Natural killer cell (primary cell): ENCODE results near the gene CNBP. TPM values are rescaled to one million over a fixed set of nuclear protein-coding genes. Genes with fewer than 3 reads are reported as not detected.
"Not testable (repeated sequence)": the region's sequence is repeated elsewhere in the genome, so short reads cannot be mapped to it uniquely, and the experiment has no call there.

ENCODE experiments used
- ATAC-seq, 3 donors: fragments of 150-1000 bp in 2 of 3; fragments of 200-7000 bp in 1 of 3; cut with Tn5 transposase; 1 replicate in 1 of 3; 2 replicates in 2 of 3; pipeline ENCODE4 v1.10.0; 2021; ENCODE audit warnings: mild to moderate bottlenecking in 2 of 3, moderate library complexity in 2 of 3
- DNase-seq, 2 donors: peaks; one replicate each; pipeline versions ENCODE4 v3.0.0 to v3.0.0-alpha.2; 2013 to 2021; ENCODE audit warnings: mixed read lengths in 1 of 2
- H3K27ac ChIP-seq: one replicate; pipeline ENCODE4 v1.5.1; 2013; ENCODE audit warnings: mild to moderate bottlenecking, low read length
- H3K27me3 ChIP-seq: one replicate; pipeline ENCODE4 v1.6.1; 2013; ENCODE audit warnings: low read length; ENCODE audit not compliant: control insufficient read depth, insufficient read depth
- H3K36me3 ChIP-seq: one replicate; pipeline ENCODE4 v1.6.1; 2013; ENCODE audit warnings: low read length; ENCODE audit not compliant: control insufficient read depth, insufficient read depth
- H3K4me1 ChIP-seq: one replicate; pipeline ENCODE4 v1.6.1; 2013; ENCODE audit warnings: low read length; ENCODE audit not compliant: control insufficient read depth, insufficient read depth
- H3K4me3 ChIP-seq: one replicate; pipeline ENCODE4 v1.5.1; 2013; ENCODE audit warnings: low read length
- H3K9me3 ChIP-seq: one replicate; pipeline ENCODE4 v1.6.1; 2013; ENCODE audit warnings: low read length; ENCODE audit not compliant: control insufficient read depth, insufficient read depth
- H3K27ac Mint-ChIP-seq, 2 donors: one replicate each; pipeline ENCODE4 v1.8.0; 2022; ENCODE audit warnings: mild to moderate bottlenecking in 2 of 2, mixed read lengths in 2 of 2, moderate library complexity in 1 of 2
- H3K27me3 Mint-ChIP-seq, 2 donors: one replicate each; pipeline ENCODE4 v1.8.0; 2022; ENCODE audit warnings: low read depth in 2 of 2, mixed read lengths in 2 of 2
- H3K36me3 Mint-ChIP-seq: one replicate; pipeline ENCODE4 v1.8.0; 2022; ENCODE audit warnings: mixed read lengths
- H3K4me1 Mint-ChIP-seq, 2 donors: one replicate each; pipeline ENCODE4 v1.8.0; 2022; ENCODE audit warnings: mixed read lengths in 2 of 2
- H3K4me3 Mint-ChIP-seq: one replicate; pipeline ENCODE4 v1.8.0; 2022; ENCODE audit warnings: mild to moderate bottlenecking, moderate library complexity, mixed read lengths
- H3K9me3 Mint-ChIP-seq, 2 donors: one replicate each; pipeline ENCODE4 v1.8.0; 2022; ENCODE audit warnings: mixed read lengths in 2 of 2
- CTCF ChIP-seq: fragments of 200-600 bp; IDR thresholded peaks from one replicate; pipeline ENCODE4 v1.8.0; 2022; ENCODE audit warnings: antibody characterized with exemption
- WGBS: methylation state at CpG from one replicate; pipeline ENCODE4 v1.1.7; 2013; ENCODE audit warnings: missing lambda C conversion rate; ENCODE audit not compliant: insufficient coverage; 5-methylcytosine and 5-hydroxymethylcytosine counted together
- intact Hi-C: fragments of 100-400 bp; cut with micrococcal nuclease; formaldehyde crosslinking; loops from one replicate; pipeline ENCODE4 v1.14.2; 2022
- total RNA-seq, 4 donors: library from RNA; stranded (reverse); fragments of 120-200 nt in 1 of 4; gene quantifications; one replicate each; pipeline versions ENCODE4 v1.2.3 to v1.2.4, GENCODE V29; 2013 to 2022

Gene CNBP
- total RNA-seq, 3 donors from 2014 or later (not counting 1 experiment from before 2014, with no cell fraction given): 202 to 223 (median 211) TPM

DNA sequence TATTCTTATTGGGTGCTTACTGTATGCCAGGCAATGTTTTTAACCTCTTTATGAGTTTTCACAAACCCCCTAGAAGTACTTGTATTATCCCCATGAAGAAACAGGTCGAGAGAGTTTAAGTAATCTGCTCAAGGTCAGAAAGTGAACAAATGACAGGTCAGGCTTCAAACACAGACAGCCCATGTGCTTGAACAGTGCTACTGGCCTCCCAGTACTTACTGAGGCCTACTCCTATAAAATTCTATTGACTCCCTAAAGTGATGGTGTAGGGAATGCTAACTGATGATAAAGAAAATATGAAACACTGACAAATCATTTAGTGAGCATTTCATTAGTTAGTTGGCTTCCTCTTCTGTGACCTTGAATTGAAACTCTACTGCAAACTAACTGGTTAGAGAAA, 4.2 kb upstream of the CNBP start:
- Mint-ChIP-seq H3K27me3 (no peaks in the 10 kb centered on the region), H3K27ac (no peak overlapping the region), H3K9me3 (no peaks in the 10 kb centered on the region), H3K36me3 (no peaks in the 10 kb centered on the region), H3K4me1 (peaks cover 7 to 16% of the 10 kb centered on the region in 2 donors), H3K4me3 (no peak overlapping the region)
- DNase-seq: no peak
- H3K9me3 ChIP-seq: no peaks in the 10 kb centered on the region
- 87% methylated on average over 1 of the region's 1 CpG for WGBS
- H3K4me3 ChIP-seq: no peak overlapping the region
- no peak for TF ChIP-seq CTCF
- ATAC-seq: no peak
- H3K27ac ChIP-seq: no peak overlapping the region
- peaks cover 17% of the 10 kb centered on the region for H3K4me1 ChIP-seq
- H3K36me3 ChIP-seq: no peaks in the 10 kb centered on the region
- H3K27me3 ChIP-seq: no peaks in the 10 kb centered on the region
- intact Hi-C loops: no loop called here

- H3K4me1 Mint-ChIP-seq: peaks cover 24 to 31% of the 10 kb centered on the region in 2 donors
- ATAC-seq: no peak
- no peaks in the 10 kb centered on the region for H3K36me3 ChIP-seq
- 91% methylated on average over 2 of the region's 3 CpGs for WGBS
- no peak overlapping the region for H3K4me3 ChIP-seq
- peak overlapping the region; percentile 50 for H3K4me3 Mint-ChIP-seq
- no peaks in the 10 kb centered on the region for H3K9me3 Mint-ChIP-seq
- H3K27ac ChIP-seq: no peak overlapping the region
- H3K36me3 Mint-ChIP-seq: no peaks in the 10 kb centered on the region
- DNase-seq: no peak
- TF ChIP-seq CTCF: no peak
- no peaks in the 10 kb centered on the region for H3K27me3 ChIP-seq
- H3K9me3 ChIP-seq: no peaks in the 10 kb centered on the region
- intact Hi-C loops: no loop called here
- H3K4me1 ChIP-seq: peaks cover 26% of the 10 kb centered on the region
- H3K27ac Mint-ChIP-seq: peak overlapping the region in 1 of 2 donors; percentile 18
- H3K27me3 Mint-ChIP-seq: no peaks in the 10 kb centered on the region
Measured at GRCh38 chr3:129185783-129186182, 2.1 kb upstream of the CNBP start.

DNA sequence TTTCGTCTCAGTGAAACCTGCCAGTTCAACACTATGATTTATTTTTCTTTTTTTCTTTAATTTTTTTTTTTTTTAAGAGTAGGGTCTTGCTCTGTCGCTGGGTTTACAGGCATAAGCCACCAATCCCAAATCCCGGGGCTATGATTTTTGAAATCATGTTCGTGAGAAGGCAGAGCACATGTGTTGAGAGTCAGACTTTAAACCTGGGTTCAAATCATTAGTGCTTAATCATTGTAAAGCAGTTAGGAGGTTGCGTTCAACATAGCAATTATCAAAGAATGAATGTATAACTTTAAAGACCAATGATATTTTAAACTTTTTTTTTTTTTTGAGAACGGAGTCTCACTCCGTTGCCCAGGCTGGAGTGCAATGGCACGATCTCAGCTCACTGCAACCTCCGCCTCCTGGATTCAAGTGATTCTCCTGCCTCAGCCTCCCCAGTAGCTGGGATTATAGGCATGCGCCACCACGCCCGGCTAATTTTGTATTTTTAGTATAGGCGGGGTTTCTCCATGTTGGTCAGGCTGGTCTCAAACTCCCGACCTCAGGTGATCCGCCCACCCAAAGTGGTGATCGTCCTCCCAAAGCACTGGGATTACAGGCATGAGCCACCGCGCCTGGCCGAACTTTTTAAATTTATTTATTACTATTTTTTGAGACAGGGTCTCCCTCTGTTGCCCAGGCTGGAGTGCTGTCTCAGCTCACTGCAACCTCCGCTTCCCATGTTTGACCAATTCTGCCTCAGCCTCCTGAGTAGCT, 1.3 kb upstream of the CNBP start:
- 85% methylated on average over 19 of the region's 20 CpGs for WGBS
- peak overlapping the region; percentile 84 to 100 for H3K27ac Mint-ChIP-seq
- not testable (repeated sequence) for ATAC-seq, H3K27me3 ChIP-seq, H3K9me3 ChIP-seq, H3K9me3 Mint-ChIP-seq, H3K27me3 Mint-ChIP-seq, H3K36me3 Mint-ChIP-seq, H3K4me3 ChIP-seq, H3K27ac ChIP-seq, H3K36me3 ChIP-seq, DNase-seq
- H3K4me1 ChIP-seq: peaks cover 32% of the 10 kb centered on the region
- intact Hi-C loops: loop anchor here (1.0 kb wide), 1 partner anchor 64 kb away; the partner anchor contains the start of gene COPG1
- peak overlapping the region; percentile 91 for H3K4me3 Mint-ChIP-seq
- peaks cover 31 to 38% of the 10 kb centered on the region in 2 donors for H3K4me1 Mint-ChIP-seq

- H3K4me3 Mint-ChIP-seq: peak overlapping the region; percentile 91
- ATAC-seq: no peak
- Histone ChIP-seq H3K27me3 (no peaks in the 10 kb centered on the region), H3K9me3 (no peaks in the 10 kb centered on the region), H3K4me3 (peak overlapping the region; percentile 82), H3K27ac (peak overlapping the region; percentile 93), H3K36me3 (peaks cover 3% of the 10 kb centered on the region), H3K4me1 (peaks cover 38% of the 10 kb centered on the region)
- no peaks in the 10 kb centered on the region for H3K36me3 Mint-ChIP-seq
- peak in 1 of 2 donors; percentile 57 for DNase-seq
- no peak for TF ChIP-seq CTCF
- H3K4me1 Mint-ChIP-seq: peaks cover 36 to 43% of the 10 kb centered on the region in 2 donors
- 5% methylated on average over 5 of the region's 5 CpGs for WGBS
- no peaks in the 10 kb centered on the region for H3K27me3 Mint-ChIP-seq
- H3K27ac Mint-ChIP-seq: peak overlapping the region; percentile 84 to 100
- no peaks in the 10 kb centered on the region for H3K9me3 Mint-ChIP-seq
- intact Hi-C loops: loop anchor here (1.0 kb wide), 1 partner anchor 65 kb away; the partner anchor contains the start of gene COPG1
Measured at GRCh38 chr3:129184396-129184657, 631 bp upstream of the CNBP start.
